Aorta (tissue), 5 donors: Measurements from ENCODE around the gene SEC23A. TPM values are rescaled to one million over a fixed set of nuclear protein-coding genes. Genes with fewer than 3 reads are reported as not detected.
"Not testable (repeated sequence)": the region's sequence is repeated elsewhere in the genome, so short reads cannot be mapped to it uniquely, and the experiment has no call there.

Experiments used
- ATAC-seq: fragments of 200-7000 bp; cut with Tn5 transposase; one replicate; pipeline ENCODE4 v1.9.1; 2022; ENCODE audit warnings: moderate library complexity; ENCODE audit not compliant: low FRiP score
- DNase-seq, 2 donors: peaks; one replicate each; pipeline ENCODE4 v3.0.0-alpha.2; 2020
- H3K27ac ChIP-seq, 2 donors: one replicate each; pipeline ENCODE4 v1.5.1; 2013; ENCODE audit warnings: low read length in 2 of 2, mild to moderate bottlenecking in 2 of 2, moderate library complexity in 2 of 2, control low read depth in 1 of 2, inconsistent platforms in 1 of 2, low read depth in 1 of 2
- H3K27me3 ChIP-seq, 2 donors: one replicate each; pipeline ENCODE4 v1.6.1; 2013; ENCODE audit warnings: control low read depth in 1 of 2, low read length in 1 of 2, mild to moderate bottlenecking in 1 of 2, moderate library complexity in 1 of 2; ENCODE audit not compliant: insufficient read depth in 2 of 2, control insufficient read depth in 1 of 2
- H3K36me3 ChIP-seq, 2 donors: one replicate each; pipeline ENCODE4 v1.6.1; 2013; ENCODE audit warnings: control low read depth in 1 of 2, low read length in 1 of 2, mild to moderate bottlenecking in 1 of 2; ENCODE audit not compliant: insufficient read depth in 2 of 2, control insufficient read depth in 1 of 2
- H3K4me1 ChIP-seq, 2 donors: one replicate each; pipeline ENCODE4 v1.6.1; 2013; ENCODE audit warnings: low read length in 2 of 2, control low read depth in 1 of 2, mild to moderate bottlenecking in 1 of 2, moderate library complexity in 1 of 2; ENCODE audit not compliant: insufficient read depth in 2 of 2, control insufficient read depth in 1 of 2
- H3K4me3 ChIP-seq, 2 donors: one replicate each; pipeline ENCODE4 v1.5.1; 2013; ENCODE audit warnings: low read length in 2 of 2, control low read depth in 1 of 2, mild to moderate bottlenecking in 1 of 2
- H3K9me3 ChIP-seq: one replicate; pipeline ENCODE4 v1.6.1; 2013; ENCODE audit warnings: mild to moderate bottlenecking, low read length; ENCODE audit not compliant: control insufficient read depth
- WGBS, 2 donors: extraction: QIAGEN DNeasy Blood & Tissue Kit; methylation state at CpG; one replicate each; pipeline ENCODE4 v1.1.7; 2013; 5-methylcytosine and 5-hydroxymethylcytosine counted together
- intact Hi-C, 2 donors: fragments of 100-400 bp; cut with DNase I; formaldehyde crosslinking; loops; one replicate each; pipeline versions ENCODE4 v1.14.2 to v1.15.0; 2022
- polyA plus RNA-seq, 2 donors: library from polyadenylated mRNA; stranded (reverse); fragments of 200-250 nt; gene quantifications; one replicate each; pipeline ENCODE4 v1.2.3, GENCODE V29; 2013
- total RNA-seq, 2 donors: library from RNA; stranded (reverse); fragmentation: NEBNext Ultra II Directional; extraction: Animal tissue kit (Norgen Biotek cat#: 25700); gene quantifications; one replicate each; pipeline ENCODE4 v1.2.1, GENCODE V29; 2021
- donor health status: healthy with polysubstance abuse.
- donor health status: Bipolar disorder and iron deficiency.
- donor health status: DM: no; HTN: no; CAD: no.
- donor health status: DM: no; HTN: no; CAD: no.
- donor health status: DM: yes; HTN: yes; CAD: no.

Gene SEC23A
- total and polyA plus RNA-seq, 4 donors = 42.6 to 172 (median 99.7) TPM

GRCh38 chr14:39114073-39114838 is 11.2 kb upstream of the SEC23A start, which contains the start of gene GEMIN2:
Gene GEMIN2, plus strand, starts transcription at chr14:39114323. Its CDS starts 16 bp downstream, at chr14:39114339.
- WGBS, 2 donors = 0% methylated on average over 40 of the region's 40 CpGs
- intact Hi-C loops = loop anchor here in 1 of 2 donors (5.0 kb wide), 1 partner anchor 58 kb away; the partner anchor contains the start of gene TRAPPC6B
- no peaks in the 10 kb centered on the region for H3K9me3 ChIP-seq
- peak within 1 kb of the TSS in 1 of 2 donors; percentile 69 for H3K27ac ChIP-seq
- H3K27me3 ChIP-seq = no peaks in the 10 kb centered on the region
- peaks cover 0 to 3% of the 10 kb centered on the region in 2 donors for H3K4me1 ChIP-seq
- DNase-seq (peak; percentile 94 to 97), ATAC-seq (peak; percentile 99)
- peak within 1 kb of the TSS; percentile 94 for H3K4me3 ChIP-seq
- H3K36me3 ChIP-seq = no peaks in the 10 kb centered on the region

- no peak for ATAC-seq
- intact Hi-C loops = loop anchor here in 1 of 2 donors (5.0 kb wide), 1 partner anchor 59 kb away; the partner anchor contains the start of gene TRAPPC6B
- Histone ChIP-seq H3K27me3 (no peaks in the 10 kb centered on the region), H3K9me3 (no peaks in the 10 kb centered on the region), H3K4me1 (peaks cover 0 to 3% of the 10 kb centered on the region in 2 donors), H3K4me3 (peak overlapping the region in 1 of 2 donors; percentile 45), H3K27ac (no peak overlapping the region), H3K36me3 (no peaks in the 10 kb centered on the region)
- no peak for DNase-seq
- WGBS, 2 donors = 64% methylated on average over 3 of the region's 3 CpGs
These were observed 10.6 kb upstream of the SEC23A start for GRCh38 chr14:39113685-39114072.

GRCh38 chr14:39109893-39110715 is 7.1 kb upstream of the SEC23A start:
- no peak for ATAC-seq
- no peaks in the 10 kb centered on the region for H3K9me3 ChIP-seq
- H3K4me1 ChIP-seq = peaks cover 0 to 3% of the 10 kb centered on the region in 2 donors
- no peaks in the 10 kb centered on the region for H3K36me3 ChIP-seq
- no peak overlapping the region for H3K4me3 ChIP-seq
- H3K27me3 ChIP-seq = no peaks in the 10 kb centered on the region
- no peak for DNase-seq
- intact Hi-C loops = loop anchor here (5.0 to 10.0 kb wide), 3 partner anchors 62 to 325 kb away; partner anchors contain the start of genes FBXO33 (in 1 of the 2) and TRAPPC6B (in 1 of the 2)
- H3K27ac ChIP-seq = no peak overlapping the region
- WGBS, 2 donors = 80 to 82% methylated on average over 12 of the region's 12 CpGs

- H3K27ac ChIP-seq = no peak overlapping the region
- no peaks in the 10 kb centered on the region for H3K27me3 ChIP-seq
- no peaks in the 10 kb centered on the region for H3K4me1 ChIP-seq
- DNase-seq = no peak
- ATAC-seq = no peak
- no peaks in the 10 kb centered on the region for H3K9me3 ChIP-seq
- no peaks in the 10 kb centered on the region for H3K36me3 ChIP-seq
- intact Hi-C loops = loop anchor here (5.0 to 10.0 kb wide), 2 partner anchors 259 to 326 kb away; partner anchors contain the start of gene FBXO33 (in 1 of the 2)
- no peak overlapping the region for H3K4me3 ChIP-seq
- 89% methylated on average over 3 of the region's 3 CpGs for whole genome bisulfite sequencing, 2 donors
These were observed 5.8 kb upstream of the SEC23A start for GRCh38 chr14:39108791-39109190.

- H3K27me3 ChIP-seq = no peaks in the 10 kb centered on the region
- DNase-seq = no peak
- WGBS, 2 donors = 65 to 68% methylated on average over 2 of the region's 2 CpGs
- H3K9me3 ChIP-seq = no peaks in the 10 kb centered on the region
- H3K4me3 ChIP-seq = no peak overlapping the region
- no peak for ATAC-seq
- no peaks in the 10 kb centered on the region for H3K36me3 ChIP-seq
- H3K27ac ChIP-seq = no peak overlapping the region
- H3K4me1 ChIP-seq = no peaks in the 10 kb centered on the region
- intact Hi-C loops = loop anchor here (5.0 to 10.0 kb wide), 2 partner anchors 260 to 327 kb away; partner anchors contain the start of gene FBXO33 (in 1 of the 2)
These were observed 4.6 kb upstream of the SEC23A start for GRCh38 chr14:39107591-39107996.

GRCh38 chr14:39104078-39104801 is 1.2 kb upstream of the SEC23A start:
- not testable (repeated sequence) for H3K4me1 ChIP-seq, H3K27me3 ChIP-seq, H3K9me3 ChIP-seq, H3K36me3 ChIP-seq, ATAC-seq, DNase-seq
- Histone ChIP-seq H3K27ac (peak overlapping the region in 1 of 2 donors; percentile 97), H3K4me3 (peak overlapping the region in 1 of 2 donors; percentile 73)
- 83 to 89% methylated on average over 17 of the region's 17 CpGs for WGBS, 2 donors
- intact Hi-C loops = loop anchor here in 1 of 2 donors (5.0 to 10.0 kb wide), 2 partner anchors 73 to 331 kb away; partner anchors contain the start of genes FBXO33 and PNN

GRCh38 chr14:39102265-39102968 is 618 bp downstream of the SEC23A start:
- intact Hi-C loops = loop anchor here (2.0 to 10.0 kb wide), 3 partner anchors 75 to 332 kb away; partner anchors contain the start of genes FBXO33 (in 1 of the 2) and PNN (in 1 of the 2)
- Histone ChIP-seq H3K9me3 (no peaks in the 10 kb centered on the region), H3K4me1 (peaks cover 0 to 4% of the 10 kb centered on the region in 2 donors), H3K27ac (peak overlapping the region; percentile 96 to 97), H3K36me3 (no peaks in the 10 kb centered on the region), H3K27me3 (no peaks in the 10 kb centered on the region), H3K4me3 (peak overlapping the region; percentile 73 to 93)
- DNase-seq (no peak), ATAC-seq (peak; percentile 66)
- WGBS, 2 donors = 0 to 1% methylated on average over 23 of the region's 23 CpGs
